H1 (cell line): ENCODE data around the gene SLC23A3. TPM values are rescaled to one million over a fixed set of nuclear protein-coding genes. Genes with fewer than 3 reads are reported as not detected.

ENCODE experiments used
- JUN ChIP-seq: IDR thresholded peaks from 2 replicates; pipeline ENCODE4 v1.6.1; 2011; ENCODE audit warnings: low read depth, mild to moderate bottlenecking, improper control_type of control experiment, low read length
- KDM4A ChIP-seq: IDR thresholded peaks from one replicate; pipeline ENCODE4 v1.7.1; 2012; ENCODE audit warnings: low read depth, mild to moderate bottlenecking, moderate library complexity, low read length, inconsistent platforms; ENCODE audit not compliant: severe bottlenecking
- SAP30 ChIP-seq: fragments of 300-600 bp; sonication (generic); IDR thresholded peaks from 2 replicates; pipeline ENCODE4 v1.7.1; 2012; ENCODE audit warnings: low read length, moderate library complexity, mild to moderate bottlenecking, inconsistent platforms; ENCODE audit not compliant: insufficient read depth, insufficient replicate concordance
- SIN3A ChIP-seq, 2 experiments: IDR thresholded peaks in 1 of 2; conservative IDR thresholded peaks in 1 of 2; 2 replicates each; pipeline ENCODE4 v1.6.1; 2011 to 2012; ENCODE audit warnings: low read length in 2 of 2, improper control_type of control experiment in 1 of 2, low read depth in 1 of 2, mild to moderate bottlenecking in 1 of 2
- TBP ChIP-seq: IDR thresholded peaks from 2 replicates; pipeline ENCODE4 v1.6.1; 2011; ENCODE audit warnings: low read depth, low read length, improper control_type of control experiment
- polyA plus RNA-seq, 7 experiments: library from polyadenylated mRNA; depleted of rRNA in 3 of 7; stranded (reverse) in 5 of 7; unstranded in 2 of 7; fragments of >200 nt in 5 of 7; fragments of 200-250 nt in 2 of 7; gene quantifications; 1 replicate in 5 of 7; 2 replicates in 1 of 7; 4 replicates in 1 of 7; pipeline versions ENCODE4 v1.2.1 to v1.2.3, GENCODE V29; 2011 to 2013; ENCODE audit warnings: missing spikeins in 2 of 7, mixed read lengths in 2 of 7
- total RNA-seq: library from RNA; stranded (reverse); fragmentation: NEBNext Ultra II Directional; extraction: Animal tissue kit (Norgen Biotek cat#: 25700); gene quantifications from 2 replicates; pipeline ENCODE4 v1.2.1, GENCODE V29; 2021
- TF ChIP-seq, protein P1 (sequence below): fragments of 300-600 bp; sonication (generic); IDR thresholded peaks from 2 replicates; pipeline ENCODE4 v1.7.1; 2012; ENCODE audit warnings: low read length, moderate library complexity, mild to moderate bottlenecking, inconsistent platforms; ENCODE audit not compliant: insufficient replicate concordance
- TF ChIP-seq, protein P2 (sequence below), 3 experiments: IDR thresholded peaks; 1 replicate in 2 of 3; 2 replicates in 1 of 3; pipeline versions ENCODE4 v1.5.1 to v1.6.1; 2011; ENCODE audit warnings: low read length in 3 of 3, mild to moderate bottlenecking in 3 of 3, inconsistent platforms in 2 of 3, low read depth in 1 of 3, moderate library complexity in 1 of 3; ENCODE audit not compliant: insufficient read depth in 1 of 3; ENCODE audit errors: control extremely low read depth in 1 of 3

SLC23A3 gene
- total and polyA plus RNA-seq, 2 of the 8 experiments (the other 6 are each of a cell fraction or from before 2014, with no cell fraction given) = 0.35 to 0.84 TPM

DNA sequence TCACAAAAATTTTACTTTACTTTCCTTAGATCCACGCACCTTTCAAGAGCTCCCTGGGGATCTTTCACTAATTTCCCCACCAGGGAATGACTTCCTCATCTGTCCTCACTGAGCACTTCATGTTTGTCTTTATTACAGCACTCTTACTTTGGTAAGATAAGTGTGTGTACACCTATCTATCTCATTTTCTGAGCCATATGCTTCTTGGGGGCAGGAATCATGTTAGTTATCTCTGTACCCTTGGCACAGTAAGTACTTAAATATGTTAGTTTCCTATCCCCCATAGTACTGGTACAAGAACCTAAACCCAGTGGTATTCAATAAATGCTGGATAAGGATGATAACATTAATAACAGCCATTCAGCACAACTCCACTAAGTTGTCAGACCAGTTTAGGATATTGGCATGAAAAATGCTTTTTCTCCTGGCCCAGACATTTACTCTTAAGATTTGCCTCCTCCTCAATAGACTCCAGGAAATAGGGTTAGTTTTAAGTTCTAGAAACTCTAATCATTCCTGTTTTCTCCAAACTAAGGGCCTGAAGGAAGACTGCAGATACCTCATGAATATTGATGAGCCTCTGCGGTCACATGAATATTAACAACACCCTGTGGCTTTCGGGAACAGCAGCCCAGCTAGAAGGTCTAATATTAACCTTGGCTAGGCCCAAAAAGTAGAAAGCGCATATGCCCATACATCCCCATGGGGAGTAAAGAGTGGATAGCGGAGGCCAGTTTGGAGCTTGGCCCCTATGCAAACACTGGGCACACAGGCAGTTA lies 47.4 kb downstream of the SLC23A3 start (continued):
- TF ChIP-seq, protein P1, sequence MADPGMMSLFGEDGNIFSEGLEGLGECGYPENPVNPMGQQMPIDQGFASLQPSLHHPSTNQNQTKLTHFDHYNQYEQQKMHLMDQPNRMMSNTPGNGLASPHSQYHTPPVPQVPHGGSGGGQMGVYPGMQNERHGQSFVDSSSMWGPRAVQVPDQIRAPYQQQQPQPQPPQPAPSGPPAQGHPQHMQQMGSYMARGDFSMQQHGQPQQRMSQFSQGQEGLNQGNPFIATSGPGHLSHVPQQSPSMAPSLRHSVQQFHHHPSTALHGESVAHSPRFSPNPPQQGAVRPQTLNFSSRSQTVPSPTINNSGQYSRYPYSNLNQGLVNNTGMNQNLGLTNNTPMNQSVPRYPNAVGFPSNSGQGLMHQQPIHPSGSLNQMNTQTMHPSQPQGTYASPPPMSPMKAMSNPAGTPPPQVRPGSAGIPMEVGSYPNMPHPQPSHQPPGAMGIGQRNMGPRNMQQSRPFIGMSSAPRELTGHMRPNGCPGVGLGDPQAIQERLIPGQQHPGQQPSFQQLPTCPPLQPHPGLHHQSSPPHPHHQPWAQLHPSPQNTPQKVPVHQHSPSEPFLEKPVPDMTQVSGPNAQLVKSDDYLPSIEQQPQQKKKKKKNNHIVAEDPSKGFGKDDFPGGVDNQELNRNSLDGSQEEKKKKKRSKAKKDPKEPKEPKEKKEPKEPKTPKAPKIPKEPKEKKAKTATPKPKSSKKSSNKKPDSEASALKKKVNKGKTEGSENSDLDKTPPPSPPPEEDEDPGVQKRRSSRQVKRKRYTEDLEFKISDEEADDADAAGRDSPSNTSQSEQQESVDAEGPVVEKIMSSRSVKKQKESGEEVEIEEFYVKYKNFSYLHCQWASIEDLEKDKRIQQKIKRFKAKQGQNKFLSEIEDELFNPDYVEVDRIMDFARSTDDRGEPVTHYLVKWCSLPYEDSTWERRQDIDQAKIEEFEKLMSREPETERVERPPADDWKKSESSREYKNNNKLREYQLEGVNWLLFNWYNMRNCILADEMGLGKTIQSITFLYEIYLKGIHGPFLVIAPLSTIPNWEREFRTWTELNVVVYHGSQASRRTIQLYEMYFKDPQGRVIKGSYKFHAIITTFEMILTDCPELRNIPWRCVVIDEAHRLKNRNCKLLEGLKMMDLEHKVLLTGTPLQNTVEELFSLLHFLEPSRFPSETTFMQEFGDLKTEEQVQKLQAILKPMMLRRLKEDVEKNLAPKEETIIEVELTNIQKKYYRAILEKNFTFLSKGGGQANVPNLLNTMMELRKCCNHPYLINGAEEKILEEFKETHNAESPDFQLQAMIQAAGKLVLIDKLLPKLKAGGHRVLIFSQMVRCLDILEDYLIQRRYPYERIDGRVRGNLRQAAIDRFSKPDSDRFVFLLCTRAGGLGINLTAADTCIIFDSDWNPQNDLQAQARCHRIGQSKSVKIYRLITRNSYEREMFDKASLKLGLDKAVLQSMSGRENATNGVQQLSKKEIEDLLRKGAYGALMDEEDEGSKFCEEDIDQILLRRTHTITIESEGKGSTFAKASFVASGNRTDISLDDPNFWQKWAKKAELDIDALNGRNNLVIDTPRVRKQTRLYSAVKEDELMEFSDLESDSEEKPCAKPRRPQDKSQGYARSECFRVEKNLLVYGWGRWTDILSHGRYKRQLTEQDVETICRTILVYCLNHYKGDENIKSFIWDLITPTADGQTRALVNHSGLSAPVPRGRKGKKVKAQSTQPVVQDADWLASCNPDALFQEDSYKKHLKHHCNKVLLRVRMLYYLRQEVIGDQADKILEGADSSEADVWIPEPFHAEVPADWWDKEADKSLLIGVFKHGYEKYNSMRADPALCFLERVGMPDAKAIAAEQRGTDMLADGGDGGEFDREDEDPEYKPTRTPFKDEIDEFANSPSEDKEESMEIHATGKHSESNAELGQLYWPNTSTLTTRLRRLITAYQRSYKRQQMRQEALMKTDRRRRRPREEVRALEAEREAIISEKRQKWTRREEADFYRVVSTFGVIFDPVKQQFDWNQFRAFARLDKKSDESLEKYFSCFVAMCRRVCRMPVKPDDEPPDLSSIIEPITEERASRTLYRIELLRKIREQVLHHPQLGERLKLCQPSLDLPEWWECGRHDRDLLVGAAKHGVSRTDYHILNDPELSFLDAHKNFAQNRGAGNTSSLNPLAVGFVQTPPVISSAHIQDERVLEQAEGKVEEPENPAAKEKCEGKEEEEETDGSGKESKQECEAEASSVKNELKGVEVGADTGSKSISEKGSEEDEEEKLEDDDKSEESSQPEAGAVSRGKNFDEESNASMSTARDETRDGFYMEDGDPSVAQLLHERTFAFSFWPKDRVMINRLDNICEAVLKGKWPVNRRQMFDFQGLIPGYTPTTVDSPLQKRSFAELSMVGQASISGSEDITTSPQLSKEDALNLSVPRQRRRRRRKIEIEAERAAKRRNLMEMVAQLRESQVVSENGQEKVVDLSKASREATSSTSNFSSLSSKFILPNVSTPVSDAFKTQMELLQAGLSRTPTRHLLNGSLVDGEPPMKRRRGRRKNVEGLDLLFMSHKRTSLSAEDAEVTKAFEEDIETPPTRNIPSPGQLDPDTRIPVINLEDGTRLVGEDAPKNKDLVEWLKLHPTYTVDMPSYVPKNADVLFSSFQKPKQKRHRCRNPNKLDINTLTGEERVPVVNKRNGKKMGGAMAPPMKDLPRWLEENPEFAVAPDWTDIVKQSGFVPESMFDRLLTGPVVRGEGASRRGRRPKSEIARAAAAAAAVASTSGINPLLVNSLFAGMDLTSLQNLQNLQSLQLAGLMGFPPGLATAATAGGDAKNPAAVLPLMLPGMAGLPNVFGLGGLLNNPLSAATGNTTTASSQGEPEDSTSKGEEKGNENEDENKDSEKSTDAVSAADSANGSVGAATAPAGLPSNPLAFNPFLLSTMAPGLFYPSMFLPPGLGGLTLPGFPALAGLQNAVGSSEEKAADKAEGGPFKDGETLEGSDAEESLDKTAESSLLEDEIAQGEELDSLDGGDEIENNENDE = no peak
- TF ChIP-seq SIN3A (conservative IDR thresholded peaks at IDR 0.05 in 1 of 2, IDR thresholded peaks at IDR 0.05 in 1 of 2; ENCODE audit: low read depth in 1 of 2, low read length in 2 of 2) = no peak
- no peak for TF ChIP-seq TBP
- TF ChIP-seq KDM4A = no peak
- TF ChIP-seq JUN = no peak
- TF ChIP-seq, protein P2, sequence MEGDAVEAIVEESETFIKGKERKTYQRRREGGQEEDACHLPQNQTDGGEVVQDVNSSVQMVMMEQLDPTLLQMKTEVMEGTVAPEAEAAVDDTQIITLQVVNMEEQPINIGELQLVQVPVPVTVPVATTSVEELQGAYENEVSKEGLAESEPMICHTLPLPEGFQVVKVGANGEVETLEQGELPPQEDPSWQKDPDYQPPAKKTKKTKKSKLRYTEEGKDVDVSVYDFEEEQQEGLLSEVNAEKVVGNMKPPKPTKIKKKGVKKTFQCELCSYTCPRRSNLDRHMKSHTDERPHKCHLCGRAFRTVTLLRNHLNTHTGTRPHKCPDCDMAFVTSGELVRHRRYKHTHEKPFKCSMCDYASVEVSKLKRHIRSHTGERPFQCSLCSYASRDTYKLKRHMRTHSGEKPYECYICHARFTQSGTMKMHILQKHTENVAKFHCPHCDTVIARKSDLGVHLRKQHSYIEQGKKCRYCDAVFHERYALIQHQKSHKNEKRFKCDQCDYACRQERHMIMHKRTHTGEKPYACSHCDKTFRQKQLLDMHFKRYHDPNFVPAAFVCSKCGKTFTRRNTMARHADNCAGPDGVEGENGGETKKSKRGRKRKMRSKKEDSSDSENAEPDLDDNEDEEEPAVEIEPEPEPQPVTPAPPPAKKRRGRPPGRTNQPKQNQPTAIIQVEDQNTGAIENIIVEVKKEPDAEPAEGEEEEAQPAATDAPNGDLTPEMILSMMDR (IDR thresholded peaks at IDR 0.05; ENCODE audit: control extremely low read depth in 1 of 3, insufficient read depth in 1 of 3, low read depth in 1 of 3, low read length in 3 of 3) = no peak
- no peak for TF ChIP-seq SAP30
